ENCODE measurements around the gene IL18RAP. TPM values are rescaled to one million over a fixed set of nuclear protein-coding genes. Genes with fewer than 3 reads are reported as not detected.

Gene IL18RAP
- total and polyA plus RNA-seq, 7 experiments from 2014 or later: 0.30 to 17.1 (median 7.5) TPM; not detected in 3

GRCh38 chr2:102427249-102427648 lies 4.3 kb downstream of the IL18RAP start:
- DNase-seq: no peak
- Histone ChIP-seq H3K4me1 (ENCODE audit: control insufficient read depth in 2 of 2, insufficient read depth in 2 of 2, low read length in 2 of 2) (peaks cover 0 to 13% of the 10 kb centered on the region in 2 donors), H3K27ac (ENCODE audit: low read depth, low read length) (no peak overlapping the region), H3K9me3 (ENCODE audit: control insufficient read depth in 2 of 3, low read length in 3 of 3) (no peaks in the 10 kb centered on the region), H3K4me3 (ENCODE audit: low read length) (no peak overlapping the region), H3K36me3 (ENCODE audit: control insufficient read depth in 2 of 3, insufficient read depth in 3 of 3, low read length in 3 of 3) (no peaks in the 10 kb centered on the region), H3K27me3 (ENCODE audit: control insufficient read depth in 2 of 2, insufficient read depth in 2 of 2, low read length in 2 of 2) (no peaks in the 10 kb centered on the region)
- intact Hi-C loops (cut with micrococcal nuclease): no loop called here
- no peaks in the 10 kb centered on the region for H3K27me3 Mint-ChIP-seq
- ChIA-PET CTCF (no interaction called here), POLR2A (no interaction called here)
- H3K4me1 Mint-ChIP-seq: peaks cover 0 to 70% (median 11%) of the 10 kb centered on the region in 7 donors
- peaks cover 0 to 77% (median 0%) of the 10 kb centered on the region in 5 donors for H3K36me3 Mint-ChIP-seq
- ATAC-seq: no peak
- H3K27ac Mint-ChIP-seq: no peak overlapping the region
- H3K9me3 Mint-ChIP-seq: peaks cover 0 to 19% (median 0%) of the 10 kb centered on the region in 11 donors
- peak overlapping the region in 2 of 10 donors; percentile 1 to 9 for H3K4me3 Mint-ChIP-seq

GRCh38 chr2:102428573-102428972 lies 5.6 kb downstream of the IL18RAP start:
- Mint-ChIP-seq H3K9me3 (peaks cover 0 to 22% (median 0%) of the 10 kb centered on the region in 11 donors), H3K4me3 (peak overlapping the region in 1 of 10 donors; percentile 42), H3K27me3 (no peaks in the 10 kb centered on the region), H3K36me3 (peaks cover 0 to 76% (median 0%) of the 10 kb centered on the region in 5 donors), H3K27ac (no peak overlapping the region), H3K4me1 (peaks cover 0 to 61% (median 3%) of the 10 kb centered on the region in 7 donors)
- no peak for ATAC-seq
- Histone ChIP-seq H3K4me1 (ENCODE audit: control insufficient read depth in 2 of 2, insufficient read depth in 2 of 2, low read length in 2 of 2) (peaks cover 0 to under 1% of the 10 kb centered on the region in 2 donors), H3K4me3 (ENCODE audit: low read length) (no peak overlapping the region), H3K27me3 (ENCODE audit: control insufficient read depth in 2 of 2, insufficient read depth in 2 of 2, low read length in 2 of 2) (no peaks in the 10 kb centered on the region), H3K27ac (ENCODE audit: low read depth, low read length) (no peak overlapping the region), H3K36me3 (ENCODE audit: control insufficient read depth in 2 of 3, insufficient read depth in 3 of 3, low read length in 3 of 3) (no peaks in the 10 kb centered on the region), H3K9me3 (ENCODE audit: control insufficient read depth in 2 of 3, low read length in 3 of 3) (no peaks in the 10 kb centered on the region)
- intact Hi-C loops (cut with micrococcal nuclease): no loop called here
- DNase-seq: no peak
- ChIA-PET POLR2A (interaction anchor here (0.7 kb wide), 1 partner anchor 548 kb away, joined by 4 read pairs; no protein-coding TSS in a partner anchor), CTCF (interaction anchor here (0.6 kb wide), 1 partner anchor 137 kb away, joined by 3 read pairs; no protein-coding TSS in a partner anchor)

- Mint-ChIP-seq H3K27ac (no peak overlapping the region), H3K36me3 (peaks cover 0 to 66% (median 0%) of the 10 kb centered on the region in 5 donors), H3K4me1 (peaks cover 0 to 54% (median 16%) of the 10 kb centered on the region in 7 donors), H3K9me3 (peaks cover 0 to 16% (median 0%) of the 10 kb centered on the region in 11 donors), H3K27me3 (no peaks in the 10 kb centered on the region), H3K4me3 (no peak overlapping the region)
- intact Hi-C loops (cut with micrococcal nuclease): no loop called here
- ChIA-PET CTCF (interaction anchor here (1.0 kb wide), 1 partner anchor 13 kb away, joined by 3 read pairs; no protein-coding TSS in a partner anchor), POLR2A (no interaction called here)
- Histone ChIP-seq H3K9me3 (ENCODE audit: control insufficient read depth in 2 of 3, low read length in 3 of 3) (no peaks in the 10 kb centered on the region), H3K27me3 (ENCODE audit: control insufficient read depth in 2 of 2, insufficient read depth in 2 of 2, low read length in 2 of 2) (no peaks in the 10 kb centered on the region), H3K4me3 (ENCODE audit: low read length) (no peak overlapping the region), H3K36me3 (ENCODE audit: control insufficient read depth in 2 of 3, insufficient read depth in 3 of 3, low read length in 3 of 3) (no peaks in the 10 kb centered on the region), H3K4me1 (ENCODE audit: control insufficient read depth in 2 of 2, insufficient read depth in 2 of 2, low read length in 2 of 2) (no peaks in the 10 kb centered on the region), H3K27ac (ENCODE audit: low read depth, low read length) (no peak overlapping the region)
- ATAC-seq: no peak
- DNase-seq: no peak
These were observed 9.4 kb downstream of the IL18RAP start for GRCh38 chr2:102432386-102432785.

- H3K4me1 Mint-ChIP-seq: peaks cover 0 to 44% (median 16%) of the 10 kb centered on the region in 7 donors
- Histone ChIP-seq H3K27ac (ENCODE audit: low read depth, low read length) (no peak overlapping the region), H3K4me3 (ENCODE audit: low read length) (no peak overlapping the region), H3K4me1 (ENCODE audit: control insufficient read depth in 2 of 2, insufficient read depth in 2 of 2, low read length in 2 of 2) (no peaks in the 10 kb centered on the region), H3K27me3 (ENCODE audit: control insufficient read depth in 2 of 2, insufficient read depth in 2 of 2, low read length in 2 of 2) (no peaks in the 10 kb centered on the region), H3K9me3 (ENCODE audit: control insufficient read depth in 2 of 3, low read length in 3 of 3) (no peaks in the 10 kb centered on the region), H3K36me3 (ENCODE audit: control insufficient read depth in 2 of 3, insufficient read depth in 3 of 3, low read length in 3 of 3) (no peaks in the 10 kb centered on the region)
- intact Hi-C loops (cut with micrococcal nuclease): no loop called here
- H3K9me3 Mint-ChIP-seq: peaks cover 0 to 12% (median 0%) of the 10 kb centered on the region in 11 donors
- DNase-seq: no peak
- ChIA-PET CTCF (interaction anchor here (1.0 kb wide), 1 partner anchor 9 kb away, joined by 3 read pairs; no protein-coding TSS in a partner anchor), POLR2A (no interaction called here)
- peaks cover 0 to 53% (median 0%) of the 10 kb centered on the region in 5 donors for H3K36me3 Mint-ChIP-seq
- no peak overlapping the region for H3K4me3 Mint-ChIP-seq
- H3K27me3 Mint-ChIP-seq: no peaks in the 10 kb centered on the region
- no peak overlapping the region for H3K27ac Mint-ChIP-seq
- ATAC-seq: no peak
These were observed 11.2 kb downstream of the IL18RAP start for GRCh38 chr2:102433973-102434654.

- Mint-ChIP-seq H3K9me3 (peaks cover 0 to 12% (median 0%) of the 10 kb centered on the region in 11 donors), H3K27ac (no peak overlapping the region), H3K4me1 (peaks cover 0 to 37% (median 13%) of the 10 kb centered on the region in 7 donors), H3K4me3 (no peak overlapping the region), H3K27me3 (no peaks in the 10 kb centered on the region), H3K36me3 (peaks cover 0 to 46% (median 0%) of the 10 kb centered on the region in 5 donors)
- DNase-seq (no peak), ATAC-seq (peak; percentile 29)
- Histone ChIP-seq H3K4me3 (ENCODE audit: low read length) (no peak overlapping the region), H3K27ac (ENCODE audit: low read depth, low read length) (no peak overlapping the region), H3K9me3 (ENCODE audit: control insufficient read depth in 2 of 3, low read length in 3 of 3) (no peaks in the 10 kb centered on the region), H3K27me3 (ENCODE audit: control insufficient read depth in 2 of 2, insufficient read depth in 2 of 2, low read length in 2 of 2) (no peaks in the 10 kb centered on the region), H3K4me1 (ENCODE audit: control insufficient read depth in 2 of 2, insufficient read depth in 2 of 2, low read length in 2 of 2) (no peaks in the 10 kb centered on the region), H3K36me3 (ENCODE audit: control insufficient read depth in 2 of 3, insufficient read depth in 3 of 3, low read length in 3 of 3) (no peaks in the 10 kb centered on the region)
- POLR2A ChIA-PET: no interaction called here
- intact Hi-C loops (cut with micrococcal nuclease): no loop called here
- CTCF ChIA-PET: no interaction called here
These were observed 11.9 kb downstream of the IL18RAP start for GRCh38 chr2:102434655-102435381.

- no peak overlapping the region for H3K27ac ChIP-seq (ENCODE audit: low read depth, low read length)
These were observed 12.8 kb downstream of the IL18RAP start for GRCh38 chr2:102435741-102436140.

More at GRCh38 chr2:102435741-102436140, 12.8 kb downstream of the IL18RAP start:
- CTCF ChIA-PET: no interaction called here
- Mint-ChIP-seq H3K27ac (peak overlapping the region in 1 of 9 donors; percentile 6), H3K4me1 (peaks cover 0 to 30% (median 13%) of the 10 kb centered on the region in 7 donors), H3K9me3 (peaks cover 0 to 5% (median 0%) of the 10 kb centered on the region in 11 donors), H3K4me3 (peak overlapping the region in 1 of 10 donors; percentile 5), H3K36me3 (peaks cover 0 to 38% (median 0%) of the 10 kb centered on the region in 5 donors), H3K27me3 (no peaks in the 10 kb centered on the region)
- ATAC-seq (no peak), DNase-seq (no peak)
- H3K4me1 ChIP-seq (ENCODE audit: control insufficient read depth in 2 of 2, insufficient read depth in 2 of 2, low read length in 2 of 2): no peaks in the 10 kb centered on the region
- no peaks in the 10 kb centered on the region for H3K27me3 ChIP-seq (ENCODE audit: control insufficient read depth in 2 of 2, insufficient read depth in 2 of 2, low read length in 2 of 2)
- H3K4me3 ChIP-seq (ENCODE audit: low read length): no peak overlapping the region
- POLR2A ChIA-PET: no interaction called here
- no peaks in the 10 kb centered on the region for H3K36me3 ChIP-seq (ENCODE audit: control insufficient read depth in 2 of 3, insufficient read depth in 3 of 3, low read length in 3 of 3)
- no peaks in the 10 kb centered on the region for H3K9me3 ChIP-seq (ENCODE audit: control insufficient read depth in 2 of 3, low read length in 3 of 3)
- intact Hi-C loops (cut with micrococcal nuclease): no loop called here

Data from naive thymus-derived CD4-positive, alpha-beta T cell (primary cell).